Neural progenitor cell (in vitro differentiated cells): Measurements from ENCODE around the gene NDUFA11. TPM values are rescaled to one million over a fixed set of nuclear protein-coding genes. Genes with fewer than 3 reads are reported as not detected.

Source experiments
- DNase-seq: peaks from one replicate; pipeline ENCODE4 v3.0.0-alpha.2; 2016; ENCODE audit warnings: low spot score
- H2AFZ ChIP-seq: fragments of 200-600 bp; sonication (generic); replicated peaks from 2 replicates; pipeline ENCODE4 v1.6.1; 2016; ENCODE audit warnings: antibody characterized with exemption
- H3F3A ChIP-seq: fragments of 200-600 bp; sonication (generic); 2 replicates; pipeline ENCODE4 v1.6.1; 2016; ENCODE audit warnings: antibody characterized with exemption, low read depth
- H3K27ac ChIP-seq: fragments of 200-600 bp; sonication (generic); 2 replicates; pipeline ENCODE4 v1.5.1; 2016; ENCODE audit warnings: mild to moderate bottlenecking
- H3K27me3 ChIP-seq: fragments of 200-600 bp; sonication (generic); 2 replicates; pipeline ENCODE4 v1.6.1; 2016; ENCODE audit warnings: mild to moderate bottlenecking, moderate library complexity
- H3K36me3 ChIP-seq: fragments of 200-600 bp; sonication (generic); 2 replicates; pipeline ENCODE4 v1.5.1; 2016
- H3K4me1 ChIP-seq: fragments of 200-600 bp; sonication (generic); 2 replicates; pipeline ENCODE4 v1.6.1; 2016; ENCODE audit warnings: mixed run types
- H3K4me2 ChIP-seq: fragments of 200-600 bp; sonication (generic); 2 replicates; pipeline ENCODE4 v1.6.1; 2016
- H3K4me3 ChIP-seq: fragments of 200-600 bp; sonication (generic); 2 replicates; pipeline ENCODE4 v1.5.1; 2016
- H3K79me2 ChIP-seq: fragments of 200-600 bp; sonication (generic); 2 replicates; pipeline ENCODE4 v1.6.1; 2016; ENCODE audit warnings: low read depth
- H3K9ac ChIP-seq: fragments of 200-600 bp; sonication (generic); 2 replicates; pipeline ENCODE4 v1.6.1; 2016
- H3K9me3 ChIP-seq: fragments of 200-600 bp; sonication (generic); 2 replicates; pipeline ENCODE4 v1.5.1; 2016; ENCODE audit warnings: low read depth
- H4K20me1 ChIP-seq: fragments of 200-600 bp; sonication (generic); 2 replicates; pipeline ENCODE4 v1.6.1; 2016; ENCODE audit warnings: low read depth
- H3K27ac Mint-ChIP-seq: 3 replicates; pipeline ENCODE4 v1.8.0; 2021; ENCODE audit warnings: mixed read lengths
- H3K27me3 Mint-ChIP-seq: 2 replicates; pipeline ENCODE4 v1.8.0; 2022; ENCODE audit warnings: low read depth, mild to moderate bottlenecking, inconsistent platforms, moderate library complexity, mixed read lengths; ENCODE audit not compliant: insufficient read depth
- H3K36me3 Mint-ChIP-seq: 3 replicates; pipeline ENCODE4 v1.8.0; 2021; ENCODE audit warnings: mixed read lengths
- H3K4me1 Mint-ChIP-seq: 3 replicates; pipeline ENCODE4 v1.8.0; 2021; ENCODE audit warnings: mixed read lengths
- H3K4me3 Mint-ChIP-seq: 3 replicates; pipeline ENCODE4 v1.8.0; 2021; ENCODE audit warnings: mild to moderate bottlenecking, moderate library complexity, mixed read lengths
- H3K9me3 Mint-ChIP-seq: 3 replicates; pipeline ENCODE4 v1.8.0; 2020; ENCODE audit warnings: mixed read lengths
- CTCF ChIP-seq: fragments of 200-600 bp; sonication (generic); IDR thresholded peaks from 2 replicates; pipeline ENCODE4 v1.5.1; 2017; ENCODE audit warnings: antibody characterized with exemption, mild to moderate bottlenecking
- EZH2 ChIP-seq: fragments of 200-600 bp; sonication (generic); IDR thresholded peaks from 2 replicates; pipeline ENCODE4 v1.6.1; 2017; ENCODE audit warnings: antibody characterized with exemption, mild to moderate bottlenecking, moderate library complexity
- EZH2phosphoT487 ChIP-seq: fragments of 200-600 bp; sonication (generic); IDR thresholded peaks from 2 replicates; pipeline ENCODE4 v1.6.1; 2017; ENCODE audit warnings: antibody characterized with exemption
- total RNA-seq: library from RNA; depleted of rRNA; stranded (reverse); fragments of >200 nt; gene quantifications from 2 replicates; pipeline ENCODE4 v1.2.3, GENCODE V29; 2015; ENCODE audit warnings: low replicate concordance

NDUFA11 gene
- total RNA-seq, 1 donor from 2014 or later, result 102 TPM

GRCh38 chr19:5905114-5905778, 1.7 kb upstream of the NDUFA11 start:
- Histone ChIP-seq H3K4me2 (peak overlapping the region; percentile 89), H4K20me1 (peaks cover 19% of the 10 kb centered on the region), H3K9me3 (no peaks in the 10 kb centered on the region), H3K36me3 (no peaks in the 10 kb centered on the region), H3K27ac (no peak overlapping the region), H3K9ac (peak overlapping the region; percentile 54), H3K4me3 (peak overlapping the region; percentile 86), H3F3A (peaks cover 18% of the 10 kb centered on the region), H3K27me3 (no peaks in the 10 kb centered on the region), H3K4me1 (peaks cover 5% of the 10 kb centered on the region), H3K79me2 (peaks cover 33% of the 10 kb centered on the region), H2AFZ (no peak overlapping the region)
- Mint-ChIP-seq H3K9me3 (no peaks in the 10 kb centered on the region), H3K4me1 (peaks cover 22% of the 10 kb centered on the region), H3K27ac (no peak overlapping the region), H3K4me3 (peak overlapping the region; percentile 82), H3K36me3 (peaks cover 7% of the 10 kb centered on the region), H3K27me3 (peaks cover 2% of the 10 kb centered on the region)
- TF ChIP-seq EZH2 (no peak), EZH2phosphoT487 (no peak), CTCF (no peak)
- no peak for DNase-seq

DNA sequence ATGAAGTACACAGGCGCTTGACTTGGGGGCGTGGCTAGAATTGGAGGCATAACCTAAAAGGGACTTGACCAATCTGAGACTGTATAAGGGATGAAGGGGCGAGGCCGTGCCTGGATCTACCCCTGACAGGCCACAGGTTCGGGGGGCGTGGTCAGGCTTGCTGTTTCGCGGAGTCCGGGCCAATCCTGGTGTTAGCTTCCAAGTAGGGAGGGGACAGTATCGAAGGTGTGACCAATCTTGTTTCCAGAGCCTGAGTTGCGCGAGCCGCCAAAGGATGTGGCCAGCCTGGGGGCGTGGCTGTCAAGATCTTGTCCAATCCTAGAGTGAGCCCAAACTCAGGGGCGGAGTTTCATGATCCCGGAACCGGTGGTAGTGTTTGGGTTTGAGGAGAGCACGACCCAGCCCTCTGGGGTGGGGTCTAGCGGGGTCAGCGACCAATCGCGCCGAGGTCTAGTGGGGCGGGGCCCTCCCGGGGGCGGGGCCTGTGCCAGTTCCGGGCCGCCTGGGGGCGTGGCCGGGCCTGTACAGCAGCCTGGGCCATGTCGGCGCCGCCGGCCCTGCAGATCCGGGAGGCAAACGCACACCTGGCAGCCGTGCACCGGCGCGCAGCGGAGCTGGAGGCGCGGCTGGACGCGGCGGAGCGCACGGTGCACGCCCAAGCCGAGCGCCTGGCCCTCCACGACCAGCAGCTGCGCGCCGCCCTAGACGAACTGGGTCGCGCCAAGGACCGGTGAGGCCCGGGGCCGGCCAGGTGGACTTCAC, 943 bp upstream of the NDUFA11 start, which contains the start of gene VMAC:
Gene VMAC, plus strand, starts transcription at position 521 of the 762 bp plus-strand sequence. Its CDS starts 19 bp downstream, at position 540.
- Mint-ChIP-seq H3K27me3 (peaks cover 2% of the 10 kb centered on the region), H3K9me3 (no peaks in the 10 kb centered on the region)
- H3K79me2 ChIP-seq, result peaks cover 40% of the 10 kb centered on the region

DNA sequence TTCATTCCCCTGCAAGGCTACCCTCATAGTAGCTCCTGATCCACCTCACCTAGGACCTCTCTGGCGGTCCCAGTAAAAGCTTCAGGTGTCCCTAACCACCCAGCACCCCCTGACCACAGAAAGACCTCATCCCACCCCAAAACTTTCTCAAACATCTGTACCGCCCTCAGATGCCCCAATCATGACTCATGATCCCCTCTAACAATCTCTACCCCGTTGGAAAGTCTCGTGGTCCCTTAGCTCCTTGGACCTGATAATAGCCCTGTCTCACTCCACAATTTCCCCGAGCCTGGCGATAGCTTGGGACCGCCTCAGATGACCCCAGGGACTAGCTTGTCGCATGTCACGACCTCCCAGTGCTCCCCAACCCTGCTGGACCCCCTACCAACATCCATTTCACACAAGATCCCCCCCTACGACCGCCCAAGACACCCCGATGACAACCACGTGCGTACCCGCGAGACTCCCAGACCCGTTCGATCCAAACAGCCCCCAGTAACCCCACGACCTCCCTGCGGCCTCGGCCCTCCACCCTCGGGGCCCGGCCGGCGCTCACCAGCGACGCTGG, 450 bp downstream of the NDUFA11 start:
- peak overlapping the region; percentile 99 for H3K4me3 Mint-ChIP-seq
- Histone ChIP-seq H2AFZ (peak overlapping the region; percentile 84), H3K9ac (peak overlapping the region; percentile 96), H3F3A (peaks cover 10% of the 10 kb centered on the region), H3K27me3 (no peaks in the 10 kb centered on the region), H3K79me2 (peaks cover 49% of the 10 kb centered on the region), H3K9me3 (no peaks in the 10 kb centered on the region), H3K4me3 (peak overlapping the region; percentile 73), H3K36me3 (no peaks in the 10 kb centered on the region), H4K20me1 (peaks cover 25% of the 10 kb centered on the region), H3K27ac (peak overlapping the region; percentile 51), H3K4me1 (peaks cover 5% of the 10 kb centered on the region), H3K4me2 (peak overlapping the region; percentile 92)
- no peak for DNase-seq
- H3K9me3 Mint-ChIP-seq, result no peaks in the 10 kb centered on the region
- peak overlapping the region; percentile 97 for H3K27ac Mint-ChIP-seq
- no peak for TF ChIP-seq EZH2
- H3K4me1 Mint-ChIP-seq, result peaks cover 15% of the 10 kb centered on the region
- H3K36me3 Mint-ChIP-seq, result peaks cover 9% of the 10 kb centered on the region
- H3K27me3 Mint-ChIP-seq, result peaks cover 2% of the 10 kb centered on the region

More for the DNA sequence above, 943 bp upstream of the NDUFA11 start, which contains the start of gene VMAC:
- peaks cover 12% of the 10 kb centered on the region for H3F3A ChIP-seq
- no peaks in the 10 kb centered on the region for H3K27me3 ChIP-seq
- TF ChIP-seq EZH2phosphoT487, result no peak
- H3K9me3 ChIP-seq, result no peaks in the 10 kb centered on the region
- peak within 1 kb of the TSS; percentile 55 for H3K27ac ChIP-seq
- H3K4me3 ChIP-seq, result peak within 1 kb of the TSS; percentile 86
- peak within 1 kb of the TSS; percentile 92 for H3K4me2 ChIP-seq
- peak within 1 kb of the TSS; percentile 99 for H3K4me3 Mint-ChIP-seq
- peak within 1 kb of the TSS; percentile 97 for H3K27ac Mint-ChIP-seq
- peaks cover 22% of the 10 kb centered on the region for H4K20me1 ChIP-seq
- H3K36me3 Mint-ChIP-seq, result peaks cover 9% of the 10 kb centered on the region
- peaks cover 5% of the 10 kb centered on the region for H3K4me1 ChIP-seq
- H3K9ac ChIP-seq, result peak within 1 kb of the TSS; percentile 96
- peak; percentile 100 for DNase-seq
- H2AFZ ChIP-seq, result peak within 1 kb of the TSS; percentile 84
- peaks cover 18% of the 10 kb centered on the region for H3K4me1 Mint-ChIP-seq
- H3K36me3 ChIP-seq, result no peaks in the 10 kb centered on the region

GRCh38 chr19:5900976-5901375, 2.6 kb downstream of the NDUFA11 start:
- Histone ChIP-seq H3F3A (peaks cover 10% of the 10 kb centered on the region), H3K4me3 (no peak overlapping the region), H3K9ac (no peak overlapping the region), H2AFZ (no peak overlapping the region), H3K79me2 (peaks cover 53% of the 10 kb centered on the region), H3K27me3 (no peaks in the 10 kb centered on the region), H3K4me2 (no peak overlapping the region), H3K27ac (no peak overlapping the region), H4K20me1 (peaks cover 39% of the 10 kb centered on the region), H3K36me3 (no peaks in the 10 kb centered on the region), H3K9me3 (no peaks in the 10 kb centered on the region), H3K4me1 (peaks cover 5% of the 10 kb centered on the region)
- Mint-ChIP-seq H3K9me3 (no peaks in the 10 kb centered on the region), H3K4me1 (peaks cover 9% of the 10 kb centered on the region), H3K27me3 (peaks cover 2% of the 10 kb centered on the region), H3K4me3 (peak overlapping the region; percentile 78), H3K27ac (peak overlapping the region; percentile 3), H3K36me3 (peaks cover 9% of the 10 kb centered on the region)
- DNase-seq, result no peak
- TF ChIP-seq CTCF, result no peak
- no peak for TF ChIP-seq EZH2
- no peak for TF ChIP-seq EZH2phosphoT487
